ENCODE data around the gene HAUS5.

HAUS5 gene

GRCh38 chr19:35628565-35629331 lies 16.2 kb downstream of the HAUS5 start, which contains the start of gene RBM42:
Gene RBM42, plus strand, starts transcription at chr19:35629036. Its CDS starts 118 bp downstream, at chr19:35629154.
- in situ Hi-C loops (cut with MboI; ENCODE audit: low sequenced_read_pairs, unreplicated experiment), result no loop called here
- TF ChIP-seq, protein P1, sequence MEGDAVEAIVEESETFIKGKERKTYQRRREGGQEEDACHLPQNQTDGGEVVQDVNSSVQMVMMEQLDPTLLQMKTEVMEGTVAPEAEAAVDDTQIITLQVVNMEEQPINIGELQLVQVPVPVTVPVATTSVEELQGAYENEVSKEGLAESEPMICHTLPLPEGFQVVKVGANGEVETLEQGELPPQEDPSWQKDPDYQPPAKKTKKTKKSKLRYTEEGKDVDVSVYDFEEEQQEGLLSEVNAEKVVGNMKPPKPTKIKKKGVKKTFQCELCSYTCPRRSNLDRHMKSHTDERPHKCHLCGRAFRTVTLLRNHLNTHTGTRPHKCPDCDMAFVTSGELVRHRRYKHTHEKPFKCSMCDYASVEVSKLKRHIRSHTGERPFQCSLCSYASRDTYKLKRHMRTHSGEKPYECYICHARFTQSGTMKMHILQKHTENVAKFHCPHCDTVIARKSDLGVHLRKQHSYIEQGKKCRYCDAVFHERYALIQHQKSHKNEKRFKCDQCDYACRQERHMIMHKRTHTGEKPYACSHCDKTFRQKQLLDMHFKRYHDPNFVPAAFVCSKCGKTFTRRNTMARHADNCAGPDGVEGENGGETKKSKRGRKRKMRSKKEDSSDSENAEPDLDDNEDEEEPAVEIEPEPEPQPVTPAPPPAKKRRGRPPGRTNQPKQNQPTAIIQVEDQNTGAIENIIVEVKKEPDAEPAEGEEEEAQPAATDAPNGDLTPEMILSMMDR (IDR thresholded peaks at IDR 0.05; ENCODE audit: borderline replicate concordance, control extremely low read depth, extremely low read depth, insufficient read depth, missing control alignments), result no peak
- peak; percentile 98 for DNase-seq (ENCODE audit: low spot score)

- in situ Hi-C loops (cut with MboI; ENCODE audit: low sequenced_read_pairs, unreplicated experiment), result no loop called here
- TF ChIP-seq, protein P1 (IDR thresholded peaks at IDR 0.05; ENCODE audit: borderline replicate concordance, control extremely low read depth, extremely low read depth, insufficient read depth, missing control alignments), result no peak
- DNase-seq (ENCODE audit: low spot score), result no peak
Observed at GRCh38 chr19:35629332-35629633, 16.7 kb downstream of the HAUS5 start.

DNA sequence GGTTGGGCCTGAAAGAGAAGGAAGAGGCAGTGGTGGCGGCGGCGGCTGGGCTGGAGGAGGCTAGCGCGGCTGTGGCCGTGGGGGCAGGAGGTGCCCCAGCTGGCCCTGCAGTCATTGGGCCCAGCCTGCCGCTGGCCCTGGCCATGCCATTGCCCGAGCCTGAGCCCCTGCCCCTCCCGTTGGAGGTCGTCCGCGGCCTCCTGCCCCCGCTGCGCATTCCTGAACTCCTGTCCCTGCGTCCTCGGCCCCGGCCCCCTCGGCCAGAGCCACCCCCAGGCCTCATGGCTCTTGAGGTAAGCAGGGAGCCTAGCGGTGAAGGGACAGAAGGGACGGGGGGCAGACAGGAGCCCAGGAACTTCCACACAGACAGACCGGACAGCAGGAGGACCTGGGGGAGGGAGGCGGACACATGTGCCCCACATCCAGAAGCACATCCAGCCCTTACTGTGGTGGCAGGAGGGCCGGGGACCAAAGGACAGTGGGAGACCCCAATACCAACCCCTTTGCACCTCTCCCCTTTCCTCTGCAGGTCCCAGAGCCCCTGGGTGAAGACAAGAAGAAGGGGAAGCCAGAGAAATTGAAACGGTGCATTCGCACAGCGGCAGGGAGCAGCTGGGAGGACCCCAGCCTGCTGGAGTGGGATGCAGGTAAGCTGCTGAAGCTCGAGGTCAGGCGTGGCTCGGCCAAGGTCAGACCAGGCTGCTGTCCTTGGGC lies 21.3 kb downstream of the HAUS5 start:
- in situ Hi-C loops (cut with MboI; ENCODE audit: low sequenced_read_pairs, unreplicated experiment), result no loop called here
- TF ChIP-seq, protein P1 (IDR thresholded peaks at IDR 0.05; ENCODE audit: borderline replicate concordance, control extremely low read depth, extremely low read depth, insufficient read depth, missing control alignments), result no peak
- no peak for DNase-seq (ENCODE audit: low spot score)

GRCh38 chr19:35636651-35637050 lies 24.1 kb downstream of the HAUS5 start:
- TF ChIP-seq, protein P1 (IDR thresholded peaks at IDR 0.05; ENCODE audit: borderline replicate concordance, control extremely low read depth, extremely low read depth, insufficient read depth, missing control alignments), result no peak
- no peak for DNase-seq (ENCODE audit: low spot score)
- in situ Hi-C loops (cut with MboI; ENCODE audit: low sequenced_read_pairs, unreplicated experiment), result no loop called here

DNA sequence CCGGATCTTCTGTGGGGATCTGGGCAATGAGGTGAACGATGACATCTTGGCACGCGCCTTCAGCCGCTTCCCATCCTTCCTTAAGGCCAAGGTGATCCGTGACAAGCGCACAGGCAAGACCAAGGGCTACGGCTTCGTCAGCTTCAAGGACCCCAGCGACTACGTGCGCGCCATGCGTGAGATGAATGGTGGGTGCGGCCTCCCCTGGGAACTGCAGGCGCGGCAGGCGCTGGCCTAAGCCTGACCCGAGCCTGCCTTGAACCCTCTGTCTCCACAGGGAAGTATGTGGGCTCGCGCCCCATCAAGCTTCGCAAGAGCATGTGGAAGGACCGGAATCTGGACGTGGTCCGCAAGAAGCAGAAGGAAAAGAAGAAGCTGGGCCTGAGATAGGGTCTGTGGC lies 24.6 kb downstream of the HAUS5 start:
- TF ChIP-seq, protein P1 (IDR thresholded peaks at IDR 0.05; ENCODE audit: borderline replicate concordance, control extremely low read depth, extremely low read depth, insufficient read depth, missing control alignments), result no peak
- no peak for DNase-seq (ENCODE audit: low spot score)

DNA sequence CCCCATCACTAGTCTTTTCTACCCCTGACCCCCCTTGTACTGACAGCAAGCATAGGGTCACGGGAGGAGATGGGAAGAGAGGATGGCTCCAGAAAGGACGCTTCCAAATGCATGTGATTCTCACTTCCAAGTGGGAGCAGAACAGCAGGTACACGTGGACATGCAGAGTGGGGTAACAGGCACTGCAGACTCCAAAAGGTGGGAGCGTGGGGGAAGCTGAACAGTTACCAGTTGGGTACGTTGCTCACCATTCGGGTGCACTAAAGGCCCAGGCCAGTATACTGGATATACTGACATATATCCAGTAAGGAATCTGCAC lies 26.7 kb downstream of the HAUS5 start:
- TF ChIP-seq, protein P1 (IDR thresholded peaks at IDR 0.05; ENCODE audit: borderline replicate concordance, control extremely low read depth, extremely low read depth, insufficient read depth, missing control alignments), result no peak
- no peak for DNase-seq (ENCODE audit: low spot score)
- in situ Hi-C loops (cut with MboI; ENCODE audit: low sequenced_read_pairs, unreplicated experiment), result no loop called here

More for the DNA sequence above, 24.6 kb downstream of the HAUS5 start:
- in situ Hi-C loops (cut with MboI; ENCODE audit: low sequenced_read_pairs, unreplicated experiment), result no loop called here

Data from GM13976 (cell line).